Measurements from ENCODE around the gene DDIT3.
"Not testable (repeated sequence)": the region's sequence is repeated elsewhere in the genome, so short reads cannot be mapped to it uniquely, and the experiment has no call there.

Gene DDIT3

GRCh38 chr12:57513266-57513665 lies 7.0 kb downstream of the DDIT3 start:
- H3K27ac ChIP-seq (ENCODE audit: low read depth, low read length), result no peak overlapping the region
- no peak overlapping the region for H3K4me3 ChIP-seq (ENCODE audit: low read depth in 1 of 2, low read length in 2 of 2)
- peaks cover 49 to 65% of the 10 kb centered on the region in 2 donors for H3K36me3 ChIP-seq (ENCODE audit: control insufficient read depth in 1 of 2, insufficient read depth in 2 of 2, low read length in 2 of 2)
- H3K4me1 ChIP-seq (ENCODE audit: control insufficient read depth in 1 of 2, insufficient read depth in 2 of 2, low read length in 2 of 2), result peaks cover 8 to 10% of the 10 kb centered on the region in 2 donors
- H3K9ac ChIP-seq (ENCODE audit: low read depth in 1 of 2, low read length in 2 of 2), result no peak overlapping the region
- no peaks in the 10 kb centered on the region for H3K27me3 ChIP-seq (ENCODE audit: control insufficient read depth in 1 of 2, insufficient read depth in 2 of 2, low read length in 2 of 2)
- H3K9me3 ChIP-seq (ENCODE audit: control insufficient read depth in 1 of 2, low read length in 2 of 2), result no peaks in the 10 kb centered on the region

DNA sequence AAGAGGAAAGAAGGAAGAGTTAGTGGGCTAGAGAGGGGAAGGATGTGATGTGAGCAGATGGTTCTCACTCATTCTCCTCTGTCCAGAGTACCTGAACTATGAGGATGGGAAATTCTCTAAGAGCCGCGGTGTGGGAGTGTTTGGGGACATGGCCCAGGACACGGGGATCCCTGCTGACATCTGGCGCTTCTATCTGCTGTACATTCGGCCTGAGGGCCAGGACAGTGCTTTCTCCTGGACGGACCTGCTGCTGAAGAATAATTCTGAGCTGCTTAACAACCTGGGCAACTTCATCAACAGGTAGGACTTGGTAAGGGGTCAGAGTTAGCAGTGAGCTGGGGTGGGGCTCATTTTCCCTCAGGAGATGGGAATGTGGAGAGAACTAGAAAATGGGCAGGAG lies 7.6 kb downstream of the DDIT3 start:
- Histone ChIP-seq H3K27me3 (ENCODE audit: control insufficient read depth in 1 of 2, insufficient read depth in 2 of 2, low read length in 2 of 2) (no peaks in the 10 kb centered on the region), H3K36me3 (ENCODE audit: control insufficient read depth in 1 of 2, insufficient read depth in 2 of 2, low read length in 2 of 2) (peaks cover 49 to 65% of the 10 kb centered on the region in 2 donors), H3K9ac (ENCODE audit: low read depth in 1 of 2, low read length in 2 of 2) (no peak overlapping the region), H3K27ac (ENCODE audit: low read depth, low read length) (no peak overlapping the region), H3K9me3 (ENCODE audit: control insufficient read depth in 1 of 2, low read length in 2 of 2) (no peaks in the 10 kb centered on the region), H3K4me1 (ENCODE audit: control insufficient read depth in 1 of 2, insufficient read depth in 2 of 2, low read length in 2 of 2) (peaks cover 5 to 6% of the 10 kb centered on the region in 2 donors), H3K4me3 (ENCODE audit: low read depth in 1 of 2, low read length in 2 of 2) (no peak overlapping the region)

DNA sequence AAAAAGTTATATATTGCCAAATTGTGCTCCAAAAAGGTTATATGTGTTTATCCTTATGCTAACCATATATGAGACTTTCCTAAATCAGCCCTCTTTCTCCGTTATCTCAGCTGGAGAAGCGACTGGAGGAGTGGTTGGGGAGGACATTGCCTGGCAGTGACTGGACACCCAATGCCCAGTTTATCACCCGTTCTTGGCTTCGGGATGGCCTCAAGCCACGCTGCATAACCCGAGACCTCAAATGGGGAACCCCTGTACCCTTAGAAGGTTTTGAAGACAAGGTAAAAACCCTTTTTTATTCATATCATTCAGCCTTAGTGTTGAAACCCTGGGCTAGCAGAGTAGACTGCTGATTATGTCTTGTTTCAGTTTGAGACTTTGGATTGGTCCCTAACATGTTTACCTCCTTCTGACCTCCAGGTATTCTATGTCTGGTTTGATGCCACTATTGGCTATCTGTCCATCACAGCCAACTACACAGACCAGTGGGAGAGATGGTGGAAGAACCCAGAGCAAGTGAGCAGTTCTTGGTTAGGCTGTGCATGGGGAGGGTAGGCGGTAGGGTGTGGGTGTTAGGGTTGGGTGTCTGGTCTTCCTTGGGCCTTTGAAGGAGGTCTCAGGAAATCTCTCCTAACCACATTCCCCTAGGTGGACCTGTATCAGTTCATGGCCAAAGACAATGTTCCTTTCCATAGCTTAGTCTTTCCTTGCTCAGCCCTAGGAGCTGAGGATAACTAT lies 8.6 kb downstream of the DDIT3 start:
- Histone ChIP-seq H3K4me1 (ENCODE audit: control insufficient read depth in 1 of 2, insufficient read depth in 2 of 2, low read length in 2 of 2) (no peaks in the 10 kb centered on the region), H3K9me3 (ENCODE audit: control insufficient read depth in 1 of 2, low read length in 2 of 2) (no peaks in the 10 kb centered on the region), H3K9ac (ENCODE audit: low read depth in 1 of 2, low read length in 2 of 2) (no peak overlapping the region), H3K27ac (ENCODE audit: low read depth, low read length) (no peak overlapping the region), H3K27me3 (ENCODE audit: control insufficient read depth in 1 of 2, insufficient read depth in 2 of 2, low read length in 2 of 2) (no peaks in the 10 kb centered on the region), H3K36me3 (ENCODE audit: control insufficient read depth in 1 of 2, insufficient read depth in 2 of 2, low read length in 2 of 2) (peaks cover 41 to 58% of the 10 kb centered on the region in 2 donors), H3K4me3 (ENCODE audit: low read depth in 1 of 2, low read length in 2 of 2) (no peak overlapping the region)

DNA sequence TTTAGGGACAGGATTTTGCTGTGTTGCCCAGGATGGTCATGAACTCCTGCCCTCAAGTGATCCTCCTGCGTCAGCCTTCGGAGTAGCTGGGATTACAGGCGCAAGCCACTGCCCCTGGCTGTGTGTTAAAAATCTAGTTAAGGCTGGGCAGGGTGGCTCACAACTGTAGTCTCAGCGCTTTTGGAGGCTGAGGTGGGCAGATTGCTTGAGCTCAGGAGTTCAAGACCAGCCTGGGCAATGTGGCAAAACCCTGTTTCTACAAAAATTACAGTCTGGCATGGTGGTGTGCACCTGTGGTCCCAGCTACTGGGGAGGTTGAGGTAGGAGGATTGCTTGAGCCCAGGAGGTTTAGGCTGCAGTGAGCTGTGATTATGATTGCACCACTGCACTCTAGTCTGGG lies 9.2 kb downstream of the DDIT3 start:
- Histone ChIP-seq H3K36me3 (ENCODE audit: control insufficient read depth in 1 of 2, insufficient read depth in 2 of 2, low read length in 2 of 2) (peaks cover 38 to 57% of the 10 kb centered on the region in 2 donors), H3K27me3 (ENCODE audit: control insufficient read depth in 1 of 2, insufficient read depth in 2 of 2, low read length in 2 of 2) (no peaks in the 10 kb centered on the region), H3K27ac (ENCODE audit: low read depth, low read length) (no peak overlapping the region), H3K9ac (ENCODE audit: low read depth in 1 of 2, low read length in 2 of 2) (no peak overlapping the region), H3K4me1 (ENCODE audit: control insufficient read depth in 1 of 2, insufficient read depth in 2 of 2, low read length in 2 of 2) (no peaks in the 10 kb centered on the region), H3K9me3 (ENCODE audit: control insufficient read depth in 1 of 2, low read length in 2 of 2) (no peaks in the 10 kb centered on the region), H3K4me3 (ENCODE audit: low read depth in 1 of 2, low read length in 2 of 2) (no peak overlapping the region)

- H3K4me3 ChIP-seq (ENCODE audit: low read depth in 1 of 2, low read length in 2 of 2); H3K9me3 ChIP-seq (ENCODE audit: control insufficient read depth in 1 of 2, low read length in 2 of 2); H3K4me1 ChIP-seq (ENCODE audit: control insufficient read depth in 1 of 2, insufficient read depth in 2 of 2, low read length in 2 of 2); H3K27me3 ChIP-seq (ENCODE audit: control insufficient read depth in 1 of 2, insufficient read depth in 2 of 2, low read length in 2 of 2); H3K27ac ChIP-seq (ENCODE audit: low read depth, low read length); H3K9ac ChIP-seq (ENCODE audit: low read depth in 1 of 2, low read length in 2 of 2): not testable (repeated sequence)
- peaks cover 15 to 59% of the 10 kb centered on the region in 2 donors for H3K36me3 ChIP-seq (ENCODE audit: control insufficient read depth in 1 of 2, insufficient read depth in 2 of 2, low read length in 2 of 2)
These were observed 12.5 kb downstream of the DDIT3 start for GRCh38 chr12:57507796-57508195.

DNA sequence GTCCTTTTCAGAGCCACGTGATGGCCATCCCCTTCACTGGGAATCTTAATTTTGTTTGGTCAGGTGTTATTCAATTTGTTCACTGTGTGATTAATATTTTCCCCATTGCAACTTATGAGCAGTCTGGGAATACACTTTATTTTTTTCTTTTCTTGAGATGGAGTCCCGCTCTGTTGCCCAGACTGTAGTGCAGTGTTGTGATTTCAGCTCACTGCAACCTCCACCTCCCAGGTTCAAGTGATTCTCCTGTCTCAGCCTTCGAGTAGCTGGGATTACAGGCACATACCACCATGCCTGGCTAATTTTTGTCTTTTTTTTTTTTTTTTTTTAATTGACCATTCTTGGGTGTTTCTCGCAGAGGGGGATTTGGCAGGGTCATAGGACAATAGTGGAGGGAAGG lies 13.8 kb downstream of the DDIT3 start:
- H3K27me3 ChIP-seq (ENCODE audit: control insufficient read depth in 1 of 2, insufficient read depth in 2 of 2, low read length in 2 of 2); H3K4me1 ChIP-seq (ENCODE audit: control insufficient read depth in 1 of 2, insufficient read depth in 2 of 2, low read length in 2 of 2): not testable (repeated sequence)
- peaks cover 9 to 56% of the 10 kb centered on the region in 2 donors for H3K36me3 ChIP-seq (ENCODE audit: control insufficient read depth in 1 of 2, insufficient read depth in 2 of 2, low read length in 2 of 2)

DNA sequence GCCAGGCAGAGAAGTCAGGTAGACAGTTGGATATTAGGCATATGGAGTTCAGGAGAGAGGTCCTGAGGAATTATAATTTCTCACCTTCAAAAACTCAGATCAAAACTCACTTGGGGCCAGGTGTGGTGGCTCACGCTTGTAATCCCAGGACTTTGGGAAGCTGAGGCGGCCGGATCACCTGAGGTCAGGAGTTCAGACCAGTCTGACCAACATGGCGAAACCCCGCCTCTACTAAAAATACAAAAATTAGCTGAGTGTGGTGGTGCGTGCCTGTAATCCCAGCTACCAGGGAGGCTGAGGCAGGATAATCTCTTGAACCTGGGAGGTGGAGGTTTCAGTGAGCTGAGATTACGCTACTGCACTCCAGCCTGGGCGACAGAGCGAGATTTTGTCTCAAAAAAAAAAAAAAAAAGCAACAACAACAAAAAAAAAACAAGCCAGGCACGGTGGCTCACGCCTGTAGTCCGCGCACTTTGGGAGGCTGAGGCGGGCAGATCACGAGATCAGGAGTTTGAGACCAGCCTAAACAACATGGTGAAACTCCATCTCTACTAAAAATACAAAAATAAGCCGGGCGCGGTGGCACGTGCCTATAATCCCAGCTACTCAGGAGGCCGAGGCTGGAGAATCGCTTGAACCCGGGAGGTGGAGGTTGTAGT lies 17.9 kb downstream of the DDIT3 start:
- not testable (repeated sequence) for H3K27me3 ChIP-seq (ENCODE audit: control insufficient read depth in 1 of 2, insufficient read depth in 2 of 2, low read length in 2 of 2); H3K9ac ChIP-seq (ENCODE audit: low read depth in 1 of 2, low read length in 2 of 2); H3K27ac ChIP-seq (ENCODE audit: low read depth, low read length); H3K9me3 ChIP-seq (ENCODE audit: control insufficient read depth in 1 of 2, low read length in 2 of 2); H3K4me1 ChIP-seq (ENCODE audit: control insufficient read depth in 1 of 2, insufficient read depth in 2 of 2, low read length in 2 of 2); H3K4me3 ChIP-seq (ENCODE audit: low read depth in 1 of 2, low read length in 2 of 2)
- peaks cover 31 to 77% of the 10 kb centered on the region in 2 donors for H3K36me3 ChIP-seq (ENCODE audit: control insufficient read depth in 1 of 2, insufficient read depth in 2 of 2, low read length in 2 of 2)

More for the DNA sequence above, 13.8 kb downstream of the DDIT3 start:
- not testable (repeated sequence) for H3K4me3 ChIP-seq (ENCODE audit: low read depth in 1 of 2, low read length in 2 of 2); H3K27ac ChIP-seq (ENCODE audit: low read depth, low read length); H3K9ac ChIP-seq (ENCODE audit: low read depth in 1 of 2, low read length in 2 of 2); H3K9me3 ChIP-seq (ENCODE audit: control insufficient read depth in 1 of 2, low read length in 2 of 2)

DNA sequence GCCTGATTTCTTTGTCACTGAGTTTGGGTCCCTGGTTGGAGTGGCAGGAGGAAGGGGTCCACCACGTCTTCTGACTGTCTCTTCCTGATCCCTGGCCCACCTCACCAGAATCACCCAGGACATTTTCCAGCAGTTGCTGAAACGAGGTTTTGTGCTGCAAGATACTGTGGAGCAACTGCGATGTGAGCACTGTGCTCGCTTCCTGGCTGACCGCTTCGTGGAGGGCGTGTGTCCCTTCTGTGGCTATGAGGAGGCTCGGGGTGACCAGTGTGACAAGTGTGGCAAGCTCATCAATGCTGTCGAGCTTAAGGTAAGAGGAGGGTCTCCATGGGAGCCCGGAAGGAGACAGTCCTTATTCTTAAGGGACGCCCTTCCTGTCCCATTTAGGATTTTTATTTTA lies 20.1 kb downstream of the DDIT3 start:
- peaks cover 29 to 73% of the 10 kb centered on the region in 2 donors for H3K36me3 ChIP-seq (ENCODE audit: control insufficient read depth in 1 of 2, insufficient read depth in 2 of 2, low read length in 2 of 2)
- no peaks in the 10 kb centered on the region for H3K9me3 ChIP-seq (ENCODE audit: control insufficient read depth in 1 of 2, low read length in 2 of 2)
- H3K9ac ChIP-seq (ENCODE audit: low read depth in 1 of 2, low read length in 2 of 2), result no peak overlapping the region
- H3K27me3 ChIP-seq (ENCODE audit: control insufficient read depth in 1 of 2, insufficient read depth in 2 of 2, low read length in 2 of 2), result no peaks in the 10 kb centered on the region
- H3K27ac ChIP-seq (ENCODE audit: low read depth, low read length), result no peak overlapping the region
- H3K4me3 ChIP-seq (ENCODE audit: low read depth in 1 of 2, low read length in 2 of 2), result no peak overlapping the region
- H3K4me1 ChIP-seq (ENCODE audit: control insufficient read depth in 1 of 2, insufficient read depth in 2 of 2, low read length in 2 of 2), result no peaks in the 10 kb centered on the region

DNA sequence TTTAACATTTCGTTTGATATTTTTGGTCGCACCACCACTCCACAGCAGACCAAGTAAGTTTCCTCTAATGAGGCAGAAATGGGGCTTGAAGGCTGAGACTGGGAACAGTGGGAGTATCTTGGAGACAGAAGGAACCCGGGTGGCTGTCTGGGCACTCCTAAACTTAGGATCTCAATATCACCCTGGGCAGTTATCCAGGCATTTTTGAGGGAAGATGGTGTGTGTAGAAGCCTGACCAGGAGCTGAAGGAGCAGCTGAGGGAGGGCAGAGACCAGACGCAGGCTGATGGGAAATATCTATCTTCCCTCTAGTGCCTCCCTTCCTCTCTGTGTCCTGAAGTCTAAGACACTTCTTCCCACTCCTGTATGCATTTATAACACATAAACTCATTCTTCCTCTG lies 21.7 kb downstream of the DDIT3 start:
- no peaks in the 10 kb centered on the region for H3K27me3 ChIP-seq (ENCODE audit: control insufficient read depth in 1 of 2, insufficient read depth in 2 of 2, low read length in 2 of 2)
- H3K36me3 ChIP-seq (ENCODE audit: control insufficient read depth in 1 of 2, insufficient read depth in 2 of 2, low read length in 2 of 2), result peaks cover 29 to 57% of the 10 kb centered on the region in 2 donors
- H3K4me1 ChIP-seq (ENCODE audit: control insufficient read depth in 1 of 2, insufficient read depth in 2 of 2, low read length in 2 of 2), result no peaks in the 10 kb centered on the region
- H3K9me3 ChIP-seq (ENCODE audit: control insufficient read depth in 1 of 2, low read length in 2 of 2), result no peaks in the 10 kb centered on the region
- no peak overlapping the region for H3K27ac ChIP-seq (ENCODE audit: low read depth, low read length)
- no peak overlapping the region for H3K9ac ChIP-seq (ENCODE audit: low read depth in 1 of 2, low read length in 2 of 2)
- H3K4me3 ChIP-seq (ENCODE audit: low read depth in 1 of 2, low read length in 2 of 2), result no peak overlapping the region

GRCh38 chr12:57498132-57498502 lies 22.2 kb downstream of the DDIT3 start:
- H3K36me3 ChIP-seq (ENCODE audit: control insufficient read depth in 1 of 2, insufficient read depth in 2 of 2, low read length in 2 of 2), result peaks cover 29 to 54% of the 10 kb centered on the region in 2 donors
- no peaks in the 10 kb centered on the region for H3K4me1 ChIP-seq (ENCODE audit: control insufficient read depth in 1 of 2, insufficient read depth in 2 of 2, low read length in 2 of 2)
- no peak overlapping the region for H3K27ac ChIP-seq (ENCODE audit: low read depth, low read length)
- no peak overlapping the region for H3K9ac ChIP-seq (ENCODE audit: low read depth in 1 of 2, low read length in 2 of 2)
- no peaks in the 10 kb centered on the region for H3K9me3 ChIP-seq (ENCODE audit: control insufficient read depth in 1 of 2, low read length in 2 of 2)
- H3K27me3 ChIP-seq (ENCODE audit: control insufficient read depth in 1 of 2, insufficient read depth in 2 of 2, low read length in 2 of 2), result no peaks in the 10 kb centered on the region
- H3K4me3 ChIP-seq (ENCODE audit: low read depth in 1 of 2, low read length in 2 of 2), result no peak overlapping the region

Data from duodenal mucosa (tissue), 2 donors.